Measurements from ENCODE around the gene NINJ2. TPM values are rescaled to one million over a fixed set of nuclear protein-coding genes. Genes with fewer than 3 reads are reported as not detected.

NINJ2 gene
- polyA plus RNA-seq, 2 of the 4 experiments (the other 2 are of a cell fraction) = 0.76 to 1.2 TPM

GRCh38 chr12:536751-537245 lies 126.4 kb downstream of the NINJ2 start:
- WGBS (ENCODE audit: missing lambda C conversion rate) = 75% methylated on average over 3 of the region's 3 CpGs
- Histone ChIP-seq H3K9me3 (no peaks in the 10 kb centered on the region; the same call in 2 of the 3 replicates), H3K27ac (no peak overlapping the region), H3K4me3 (no peak overlapping the region), H3K4me1 (peaks cover 12% of the 10 kb centered on the region; the same call in 1 of the 3 replicates), H3K4me2 (no peak overlapping the region)
- CTCF ChIA-PET = interaction anchor here (1.3 to 7.6 kb wide), 5 partner anchors 8 to 94 kb away, joined by 3 to 75 read pairs (median 4); no protein-coding TSS in a partner anchor
- ATAC-seq (no peak), FAIRE-seq (no peak), DNase-seq (ENCODE audit: low read depth in 1 of 2, low spot score in 1 of 2) (no peak)
- TF ChIP-seq BHLHE40 (IDR thresholded peaks at IDR 0.05; ENCODE audit: low read depth, low read length) (no peak), ATOH8 (CRISPR knock-in tag; IDR thresholded peaks at IDR 0.05; ENCODE audit: low read depth) (no peak), MAZ (IDR thresholded peaks at IDR 0.05; ENCODE audit: borderline replicate concordance, low read depth, low read length) (no peak), HEYL (CRISPR knock-in tag; IDR thresholded peaks at IDR 0.05) (no peak), EP300 (IDR thresholded peaks at IDR 0.05) (no peak), ZNF302 (CRISPR knock-in tag; IDR thresholded peaks at IDR 0.05) (no peak), POLR2AphosphoS2 (conservative IDR thresholded peaks at IDR 0.05; ENCODE audit: low read length) (no peak), RARB (CRISPR knock-in tag; IDR thresholded peaks at IDR 0.05) (no peak), TP53 (CRISPR knock-in tag; IDR thresholded peaks at IDR 0.05) (no peak), EHMT2 (IDR thresholded peaks at IDR 0.05; ENCODE audit: low read depth) (no peak), EHF (CRISPR knock-in tag; IDR thresholded peaks at IDR 0.05) (no peak), RFX5 (IDR thresholded peaks at IDR 0.05) (no peak), NR3C1 (IDR thresholded peaks at IDR 0.05) (no peak)
- TF ChIP-seq, protein P1, sequence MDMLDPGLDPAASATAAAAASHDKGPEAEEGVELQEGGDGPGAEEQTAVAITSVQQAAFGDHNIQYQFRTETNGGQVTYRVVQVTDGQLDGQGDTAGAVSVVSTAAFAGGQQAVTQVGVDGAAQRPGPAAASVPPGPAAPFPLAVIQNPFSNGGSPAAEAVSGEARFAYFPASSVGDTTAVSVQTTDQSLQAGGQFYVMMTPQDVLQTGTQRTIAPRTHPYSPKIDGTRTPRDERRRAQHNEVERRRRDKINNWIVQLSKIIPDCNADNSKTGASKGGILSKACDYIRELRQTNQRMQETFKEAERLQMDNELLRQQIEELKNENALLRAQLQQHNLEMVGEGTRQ (IDR thresholded peaks at IDR 0.05) = no peak
- TF ChIP-seq, protein P2, sequence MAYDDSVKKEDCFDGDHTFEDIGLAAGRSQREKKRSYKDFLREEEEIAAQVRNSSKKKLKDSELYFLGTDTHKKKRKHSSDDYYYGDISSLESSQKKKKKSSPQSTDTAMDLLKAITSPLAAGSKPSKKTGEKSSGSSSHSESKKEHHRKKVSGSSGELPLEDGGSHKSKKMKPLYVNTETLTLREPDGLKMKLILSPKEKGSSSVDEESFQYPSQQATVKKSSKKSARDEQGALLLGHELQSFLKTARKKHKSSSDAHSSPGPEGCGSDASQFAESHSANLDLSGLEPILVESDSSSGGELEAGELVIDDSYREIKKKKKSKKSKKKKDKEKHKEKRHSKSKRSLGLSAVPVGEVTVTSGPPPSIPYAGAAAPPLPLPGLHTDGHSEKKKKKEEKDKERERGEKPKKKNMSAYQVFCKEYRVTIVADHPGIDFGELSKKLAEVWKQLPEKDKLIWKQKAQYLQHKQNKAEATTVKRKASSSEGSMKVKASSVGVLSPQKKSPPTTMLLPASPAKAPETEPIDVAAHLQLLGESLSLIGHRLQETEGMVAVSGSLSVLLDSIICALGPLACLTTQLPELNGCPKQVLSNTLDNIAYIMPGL (CRISPR knock-in tag; IDR thresholded peaks at IDR 0.05; ENCODE audit: borderline replicate concordance) = no peak
- POLR2A ChIA-PET = no interaction called here

GRCh38 chr12:535396-535795 lies 127.8 kb downstream of the NINJ2 start:
- no peak for ATAC-seq
- Histone ChIP-seq H3K4me3 (no peak overlapping the region), H3K4me2 (no peak overlapping the region), H3K9me3 (peaks cover 4% of the 10 kb centered on the region; the same call in 1 of the 3 replicates), H3K4me1 (peaks cover 12% of the 10 kb centered on the region; the same call in 1 of the 3 replicates), H3K27ac (no peak overlapping the region)
- CTCF ChIA-PET = interaction anchor here (0.7 to 7.6 kb wide), 6 partner anchors 9 to 93 kb away, joined by 3 to 75 read pairs (median 4); no protein-coding TSS in a partner anchor
- no peak for FAIRE-seq
- POLR2A ChIA-PET = no interaction called here
- 80% methylated on average over 5 of the region's 7 CpGs for WGBS (ENCODE audit: missing lambda C conversion rate)
- no peak for DNase-seq (ENCODE audit: low read depth in 1 of 2, low spot score in 1 of 2)
- no peak for TF ChIP-seq RNF2 (IDR thresholded peaks at IDR 0.05; ENCODE audit: borderline replicate concordance, low read depth)
- no peak for TF ChIP-seq CTCF (IDR thresholded peaks at IDR 0.05)
- TF ChIP-seq POLR2AphosphoS2 (conservative IDR thresholded peaks at IDR 0.05; ENCODE audit: low read length) = no peak
- TF ChIP-seq HES2 (IDR thresholded peaks at IDR 0.05) = no peak
- no peak for TF ChIP-seq HOXA7 (CRISPR knock-in tag; IDR thresholded peaks at IDR 0.05)
- TF ChIP-seq FOSL2 (IDR thresholded peaks at IDR 0.05) = no peak
- TF ChIP-seq FOSL2 (CRISPR knock-in tag; IDR thresholded peaks at IDR 0.05) = no peak
- TF ChIP-seq TFCP2L1 (CRISPR knock-in tag; IDR thresholded peaks at IDR 0.05) = no peak
- no peak for TF ChIP-seq PHF8 (IDR thresholded peaks at IDR 0.05; ENCODE audit: borderline replicate concordance, low read depth)
- TF ChIP-seq, protein P3, sequence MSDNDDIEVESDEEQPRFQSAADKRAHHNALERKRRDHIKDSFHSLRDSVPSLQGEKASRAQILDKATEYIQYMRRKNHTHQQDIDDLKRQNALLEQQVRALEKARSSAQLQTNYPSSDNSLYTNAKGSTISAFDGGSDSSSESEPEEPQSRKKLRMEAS (IDR thresholded peaks at IDR 0.05) = no peak
- TF ChIP-seq TP53 (CRISPR knock-in tag; IDR thresholded peaks at IDR 0.05) = no peak
- no peak for TF ChIP-seq HOXB13 (CRISPR knock-in tag; IDR thresholded peaks at IDR 0.05; ENCODE audit: low read depth)
- TF ChIP-seq NFE2L2 (conservative IDR thresholded peaks at IDR 0.05; ENCODE audit: low read length) = no peak
- no peak for TF ChIP-seq POLR2A (IDR thresholded peaks at IDR 0.05; ENCODE audit: low read length)

All from A549 (cell line).